Activated gamma-delta T cell (primary cell): ENCODE data around the gene NOL7.

ENCODE experiments used
- DNase-seq: peaks from one replicate; lab custom pipeline; 2025; lab: John Stamatoyannopoulos, UW
- total RNA-seq, 2 donors: gene quantifications; one replicate each; lab custom pipeline; 2026; lab: John Stamatoyannopoulos, UW

Gene NOL7
- total RNA-seq = 59.2 to 63.1 reads per million in 2 donors

DNA sequence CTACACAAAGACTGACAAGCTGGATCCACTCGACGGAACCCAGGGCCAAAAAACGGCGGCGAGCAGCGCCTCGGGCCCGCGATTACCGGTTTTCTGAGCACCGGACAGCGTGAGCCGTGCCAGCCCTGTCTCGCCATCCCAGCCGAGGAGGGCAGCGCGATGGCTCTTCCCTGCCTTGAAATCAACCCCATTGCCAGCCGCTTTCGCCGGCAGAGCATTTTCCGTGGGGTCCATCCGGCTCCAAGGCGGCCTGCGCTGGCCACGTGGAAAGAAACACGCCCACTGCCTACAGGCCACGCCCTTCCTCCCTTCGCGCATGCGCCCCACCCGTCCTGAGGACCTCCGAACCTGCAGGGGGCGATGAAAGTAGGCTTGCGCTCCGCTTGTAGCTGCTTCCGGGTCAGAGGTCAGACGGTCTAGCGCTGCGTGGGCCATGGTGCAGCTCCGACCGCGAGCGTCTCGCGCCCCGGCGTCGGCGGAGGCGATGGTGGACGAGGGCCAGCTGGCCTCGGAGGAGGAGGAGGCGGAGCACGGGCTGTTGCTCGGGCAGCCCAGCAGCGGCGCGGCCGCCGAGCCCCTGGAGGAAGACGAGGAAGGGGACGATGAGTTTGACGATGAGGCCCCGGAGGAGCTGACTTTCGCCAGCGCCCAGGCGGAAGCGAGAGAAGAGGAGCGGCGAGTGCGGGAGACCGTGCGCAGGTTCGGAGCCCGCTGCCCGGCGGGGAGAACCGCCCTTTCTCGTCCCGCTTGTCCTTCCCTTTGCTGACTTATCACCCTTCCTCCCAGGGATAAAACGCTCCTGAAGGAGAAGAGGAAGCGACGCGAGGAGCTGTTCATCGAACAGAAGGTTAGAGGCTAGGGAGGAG, at the start of gene NOL7:
Gene NOL7 (plus strand): TSS at position 410 of the 866 bp plus-strand sequence. CDS start 24 bp downstream, at position 434.
- DNase-seq = peak; percentile 89

DNA sequence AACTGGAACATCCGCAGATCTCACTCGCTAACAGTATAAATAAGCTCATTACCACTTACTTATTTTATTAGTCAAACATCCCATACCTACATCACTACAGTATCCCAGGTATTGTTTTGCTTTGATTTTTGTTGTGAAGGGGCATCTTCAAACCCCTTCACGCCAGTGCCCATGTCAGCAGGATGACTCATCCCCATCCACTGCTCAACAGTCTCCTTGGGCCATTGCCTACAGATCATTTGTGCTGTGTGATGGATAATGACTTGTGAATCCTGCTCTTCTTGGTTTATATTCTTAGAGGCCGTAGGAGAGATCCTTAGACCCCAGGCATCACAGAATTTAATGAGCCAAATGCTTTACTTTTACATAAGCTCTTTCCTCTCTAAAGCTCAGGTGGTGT, 49.2 kb upstream of the NOL7 start:
- no peak for DNase-seq

DNA sequence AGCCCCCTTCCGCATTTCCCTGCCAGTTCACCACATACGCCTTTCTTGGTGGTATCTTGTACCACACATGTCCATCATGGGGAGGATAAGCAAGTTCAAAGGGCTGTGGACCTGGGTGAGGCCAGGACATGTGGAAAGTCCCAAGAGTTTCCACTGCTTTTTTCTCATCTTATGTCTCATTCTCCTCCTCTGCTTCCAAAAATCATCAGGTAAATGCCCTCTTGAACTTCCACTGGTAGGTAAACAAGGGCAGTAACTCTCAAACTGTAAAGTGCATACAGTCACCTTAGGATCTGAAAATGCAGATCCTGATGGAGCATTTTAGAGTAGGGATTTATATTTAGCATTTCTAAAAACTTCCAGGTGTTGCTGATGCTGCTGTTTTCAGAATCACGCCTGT, 48.6 kb upstream of the NOL7 start:
- DNase-seq = no peak

DNA sequence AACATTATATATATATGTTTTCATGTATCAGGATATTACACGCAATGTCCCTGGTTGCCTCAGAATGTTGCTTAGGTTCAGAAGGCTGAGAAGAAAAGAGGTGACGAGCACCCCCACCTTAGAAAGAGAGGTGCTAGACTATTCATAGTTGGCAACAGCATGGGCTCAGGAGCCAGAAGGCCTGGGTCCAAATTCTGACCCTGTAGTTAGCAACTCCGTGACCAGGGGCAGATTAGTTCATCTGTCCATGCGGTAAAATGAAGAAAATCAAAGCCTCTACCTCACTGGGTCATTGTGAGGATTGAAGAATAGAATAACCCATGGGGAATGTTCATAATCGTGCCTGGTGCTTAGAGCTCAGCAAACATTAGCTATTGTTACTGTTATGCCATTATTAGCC, 46.2 kb upstream of the NOL7 start:
- DNase-seq = no peak

DNA sequence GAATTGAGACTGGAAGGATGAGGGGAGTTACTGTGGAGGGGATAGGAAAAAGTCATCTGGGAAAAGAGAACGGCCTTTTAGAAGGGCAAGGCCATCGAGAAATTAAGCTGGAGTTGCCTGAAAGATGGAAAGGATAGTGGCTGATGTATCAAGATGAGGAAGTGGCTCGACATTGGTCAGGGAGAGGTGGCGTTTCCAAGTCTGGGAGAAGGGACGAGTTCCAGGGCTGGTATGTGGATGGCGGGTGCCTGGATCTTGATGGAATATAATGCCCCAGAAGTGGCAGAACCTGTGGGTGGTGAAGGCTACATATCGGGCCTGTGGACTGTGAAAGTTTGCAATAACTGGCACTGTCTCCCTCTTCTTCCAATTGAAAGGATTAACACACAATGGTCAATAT, 42.9 kb upstream of the NOL7 start:
- no peak for DNase-seq

DNA sequence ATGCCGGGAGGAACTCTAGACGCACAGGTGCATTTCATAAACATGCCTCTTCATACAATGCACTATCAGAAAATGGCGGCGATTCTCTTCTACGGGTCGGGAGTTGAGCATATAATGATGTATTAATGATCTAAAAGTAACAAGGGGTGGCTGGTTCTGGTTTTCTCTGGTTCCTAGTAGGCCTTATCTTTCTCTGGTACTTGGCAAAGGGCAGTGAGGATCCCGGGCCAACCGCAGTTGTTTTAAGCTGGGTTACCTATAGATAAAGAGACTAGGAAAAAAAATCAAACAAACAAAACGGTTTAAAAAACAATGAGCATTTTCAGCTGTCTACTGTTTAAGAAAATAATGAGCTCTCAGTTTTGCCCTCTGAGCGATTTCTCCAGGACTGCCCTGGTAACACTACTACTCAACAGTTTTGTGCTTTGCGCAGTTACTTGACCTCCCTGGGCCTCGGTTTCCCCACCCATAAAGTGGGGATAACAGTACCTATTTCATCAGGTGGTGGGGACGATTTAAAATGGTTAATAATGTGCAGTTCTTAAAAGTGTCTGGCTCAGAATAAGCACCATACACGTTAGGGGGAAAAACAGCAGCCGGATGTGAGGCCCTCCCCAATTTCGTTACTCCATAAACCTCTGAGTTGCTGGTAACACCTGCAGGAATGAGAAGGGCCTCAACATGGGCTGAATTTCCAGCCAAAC, 42.0 kb upstream of the NOL7 start:
- no peak for DNase-seq

DNA sequence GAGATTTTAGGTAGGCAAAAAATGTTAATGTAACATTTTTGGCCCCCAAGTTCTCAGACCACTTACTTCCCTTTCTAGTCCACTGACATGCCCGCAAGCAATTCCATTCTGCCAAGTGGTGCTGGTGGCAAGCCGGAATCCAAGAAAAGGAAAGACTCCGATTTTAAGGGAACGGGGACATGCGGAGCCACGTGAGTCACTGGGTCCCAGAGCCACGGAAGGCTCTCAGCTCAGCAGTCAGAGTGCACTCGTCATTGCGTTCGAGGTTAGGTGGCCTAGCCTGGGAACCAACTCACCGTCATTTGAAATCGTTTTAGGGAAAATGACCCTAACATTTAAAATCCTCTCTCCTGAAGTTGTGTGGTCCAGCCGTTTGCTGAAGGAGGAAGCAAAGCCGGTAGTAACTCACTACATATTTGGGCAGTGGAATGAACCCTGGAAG, 41.4 kb upstream of the NOL7 start:
- DNase-seq = no peak

DNA sequence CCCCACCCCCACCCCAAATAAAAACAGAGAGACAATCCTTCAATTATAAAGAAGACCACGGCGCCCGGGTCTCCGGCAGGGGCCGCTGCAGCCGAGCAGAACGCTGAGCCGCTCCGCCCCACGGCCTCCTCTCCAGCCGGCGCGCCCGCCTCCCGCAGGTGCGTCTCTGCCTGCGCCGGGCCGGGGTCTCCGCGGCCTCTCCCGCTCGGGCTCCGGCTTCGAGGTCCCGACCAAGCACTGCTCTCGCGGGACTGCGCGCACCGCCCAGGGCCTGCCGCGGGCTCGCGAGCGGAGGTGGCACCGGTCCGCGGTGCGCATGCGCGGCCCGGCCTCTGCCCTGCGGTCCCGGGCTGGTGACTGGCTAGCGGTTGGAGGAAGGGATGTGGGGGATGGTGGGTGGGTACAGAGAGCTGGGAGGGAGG, 41.0 kb upstream of the NOL7 start:
- peak; percentile 87 for DNase-seq

DNA sequence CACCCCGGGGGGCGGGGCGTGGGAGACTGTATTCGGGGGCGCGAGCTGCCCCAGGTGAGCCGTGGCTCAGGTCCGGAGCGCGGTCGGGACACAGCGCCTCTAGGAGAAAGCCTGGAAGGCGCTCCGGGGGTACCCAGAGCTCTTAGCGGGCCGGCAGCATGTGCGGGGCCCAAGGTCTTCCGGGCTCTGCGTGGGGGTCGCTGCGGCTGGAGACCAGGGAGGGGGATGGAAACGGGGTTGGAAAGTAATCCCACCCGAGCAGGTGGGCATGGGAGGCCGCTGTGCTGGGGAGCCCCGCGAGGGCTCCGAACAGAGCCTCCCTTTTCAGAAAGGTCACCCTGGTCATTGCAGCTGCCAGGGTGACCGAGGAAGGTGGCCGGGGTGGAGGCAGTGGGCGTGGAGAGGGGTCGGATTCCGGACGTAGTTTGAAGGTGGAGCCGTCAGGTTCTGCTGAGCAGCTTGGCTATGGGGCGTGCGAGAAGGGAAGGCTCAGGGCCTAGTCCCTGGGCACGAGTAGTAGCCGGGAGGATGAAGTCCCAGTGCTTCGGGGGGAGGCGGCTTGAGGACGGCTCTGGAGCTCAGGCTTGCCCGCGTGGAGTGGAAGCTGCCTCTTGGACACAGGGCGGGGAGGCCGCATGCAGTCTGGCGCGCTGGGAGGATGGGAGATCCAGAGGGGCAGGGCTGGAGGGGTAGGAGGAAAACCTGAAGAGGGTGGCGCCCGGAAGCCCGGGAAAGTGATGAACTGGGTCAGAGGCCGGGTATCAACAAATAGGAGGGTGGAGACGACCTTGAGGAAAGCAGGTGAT, 40.4 kb upstream of the NOL7 start, which contains the start of gene SIRT5:
Gene SIRT5 (plus strand): TSS at position 31 of the 806 bp plus-strand sequence. CDS start 9,510 bp downstream, outside the sequence.
- peak; percentile 47 for DNase-seq

DNA sequence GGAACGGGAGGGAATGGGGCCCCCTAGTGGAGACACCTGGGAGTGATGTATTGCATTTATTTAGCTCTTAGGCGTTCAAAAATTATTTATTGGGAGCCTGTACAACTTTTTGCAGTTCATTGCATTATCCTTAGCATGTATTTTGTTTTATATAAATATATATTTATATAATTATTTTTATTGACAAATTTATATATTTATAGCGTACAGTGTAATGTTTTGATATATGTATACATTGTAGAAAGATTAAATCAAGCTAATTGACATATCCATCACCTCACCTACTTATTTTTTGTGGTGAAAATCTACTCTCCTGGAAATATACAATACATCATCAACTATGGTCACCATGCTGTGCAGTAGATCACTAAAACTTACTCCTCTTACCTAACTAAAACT, 39.8 kb upstream of the NOL7 start:
- no peak for DNase-seq

DNA sequence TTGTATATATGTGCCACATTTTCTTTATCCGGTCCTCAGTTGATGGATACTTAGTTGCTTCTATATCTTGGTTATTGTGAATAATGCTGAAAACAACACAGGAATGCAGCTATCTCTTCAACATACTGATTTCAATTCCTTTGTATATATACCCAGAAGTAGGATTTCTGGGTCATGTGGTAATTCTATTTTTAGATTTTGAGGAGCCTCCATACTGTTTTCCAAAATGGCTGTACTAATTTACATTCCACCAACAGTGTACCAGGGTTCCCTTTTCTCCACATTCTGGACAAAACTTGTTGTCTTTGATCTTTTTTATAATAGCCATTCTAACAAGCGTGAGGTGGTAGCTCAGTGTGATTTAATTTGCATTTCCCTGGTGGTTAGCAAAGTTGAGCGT, 39.1 kb upstream of the NOL7 start:
- no peak for DNase-seq

DNA sequence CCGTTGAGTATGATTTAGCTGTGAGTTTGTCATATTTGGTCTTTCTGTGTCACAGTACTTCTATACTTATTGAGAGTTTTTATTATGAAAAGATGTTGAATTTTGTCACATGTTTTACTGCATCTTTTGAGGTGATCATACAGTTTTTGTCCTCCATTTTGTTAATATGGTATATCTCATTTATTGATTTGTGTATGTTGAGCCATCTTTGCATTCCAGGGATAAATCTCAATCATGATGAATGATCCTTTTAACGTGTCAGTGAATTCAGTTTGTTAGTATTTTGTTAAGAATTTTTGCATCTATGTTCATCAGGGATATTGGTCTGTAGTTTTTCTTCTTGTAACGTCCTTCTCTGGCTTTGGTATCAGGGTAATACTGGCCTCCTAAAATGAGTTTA, 37.2 kb upstream of the NOL7 start:
- no peak for DNase-seq

DNA sequence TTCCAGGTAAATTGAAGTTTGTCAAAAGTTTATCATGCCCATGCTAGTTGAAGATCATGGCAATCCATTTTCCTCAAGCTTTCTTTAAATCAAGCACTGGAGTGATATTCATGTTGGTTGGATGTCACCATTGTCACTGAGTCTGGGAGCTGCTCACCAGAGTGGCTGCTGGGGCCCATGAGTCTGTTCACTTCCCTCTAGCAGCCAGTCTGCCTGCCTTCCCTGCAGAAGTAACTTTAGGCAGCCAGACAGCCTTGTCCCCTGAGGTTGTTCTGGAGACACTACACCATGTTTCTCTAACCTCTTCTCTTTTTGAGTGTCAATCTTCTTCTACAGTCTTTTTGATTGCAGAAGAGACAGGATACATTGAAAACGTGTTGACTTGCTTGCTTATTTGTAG, 35.2 kb upstream of the NOL7 start:
- DNase-seq = no peak

DNA sequence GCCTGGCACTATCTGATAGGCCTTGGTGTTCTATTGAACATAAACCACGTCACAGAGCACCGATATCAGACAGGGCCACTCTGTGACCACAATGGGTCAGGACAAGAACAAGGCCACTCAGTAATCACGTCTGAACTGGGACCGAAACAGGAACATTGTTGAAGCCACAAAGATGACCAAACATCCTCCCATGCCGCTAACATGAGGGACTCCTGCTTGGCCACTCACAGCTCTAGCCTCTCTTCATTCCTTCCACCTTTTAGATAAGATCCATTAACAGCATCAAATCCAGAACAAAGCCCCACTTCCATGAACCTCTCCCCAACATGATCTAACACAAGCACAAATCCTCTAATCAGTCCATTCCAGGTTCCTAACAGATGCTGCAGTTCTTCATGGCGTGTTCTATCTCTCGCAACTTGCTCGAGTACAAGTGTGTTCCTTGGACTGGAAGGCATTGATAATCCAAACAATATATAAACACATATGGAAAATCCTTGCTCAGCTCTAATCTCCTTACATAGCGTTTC, 33.4 kb upstream of the NOL7 start:
- DNase-seq = no peak

DNA sequence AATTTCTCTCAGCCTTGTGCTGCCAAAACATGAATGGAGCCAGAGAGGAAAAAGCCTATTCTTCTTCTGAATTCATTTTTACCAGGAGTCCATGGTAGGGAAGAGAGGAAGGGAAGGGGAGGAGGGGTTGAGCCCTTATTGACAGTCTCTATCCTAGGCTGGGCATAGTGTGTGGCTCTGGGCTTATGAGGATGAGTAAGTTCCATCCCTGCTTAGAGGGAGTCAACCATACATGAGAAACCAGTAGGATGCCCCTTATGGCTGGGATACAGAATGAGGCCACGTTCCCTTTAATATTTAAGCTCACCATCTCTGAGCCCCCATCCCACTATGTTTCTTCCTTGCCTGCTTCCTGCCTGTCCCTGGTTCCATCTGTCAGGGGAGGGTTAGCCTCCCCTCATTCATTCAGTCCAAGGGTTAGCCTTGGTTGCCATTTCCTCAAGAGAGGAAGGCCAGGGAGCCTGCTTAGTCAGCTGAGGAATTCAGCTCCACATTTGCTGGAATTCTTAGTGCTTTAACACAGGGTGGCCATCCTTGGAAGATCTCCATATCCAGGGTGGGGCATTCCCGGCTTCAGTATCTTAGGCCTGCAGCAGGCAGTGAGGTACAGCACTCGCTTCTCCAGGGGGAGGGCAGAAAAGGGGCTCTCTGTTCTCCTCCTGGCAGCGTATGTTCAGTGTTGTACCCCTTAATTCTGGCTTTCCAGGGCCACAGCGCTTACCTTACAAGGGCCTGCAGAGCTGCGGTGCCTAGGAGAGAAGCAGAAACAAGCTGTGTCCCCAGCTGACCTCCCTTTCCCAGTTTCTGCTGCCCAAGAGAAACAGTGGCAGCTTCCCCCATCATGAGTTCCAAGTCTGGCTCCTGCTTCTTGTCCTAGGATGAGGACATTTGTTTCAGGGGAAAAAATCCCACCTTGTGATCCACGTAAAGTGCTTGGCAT, 28.3 kb upstream of the NOL7 start:
- DNase-seq = no peak

DNA sequence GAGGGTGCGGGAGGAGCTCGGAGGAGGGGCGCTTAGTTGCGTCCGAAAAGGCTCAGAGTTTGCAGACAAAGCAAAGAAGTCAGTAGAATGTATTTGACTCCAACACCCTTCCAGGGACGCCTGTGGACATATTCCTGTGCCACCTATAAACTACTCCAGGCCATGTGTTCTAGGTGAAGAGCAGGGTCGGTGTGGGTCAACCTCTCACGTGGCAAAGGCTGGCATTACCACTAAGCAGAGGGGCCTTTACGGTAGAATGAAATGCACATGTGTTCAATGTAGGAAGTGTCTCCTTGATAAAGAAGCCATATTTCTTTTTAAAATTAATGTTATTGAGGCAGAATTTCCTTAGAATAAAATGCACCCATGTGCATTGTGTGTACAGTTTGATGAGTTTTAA, 25.3 kb upstream of the NOL7 start:
- DNase-seq = no peak

DNA sequence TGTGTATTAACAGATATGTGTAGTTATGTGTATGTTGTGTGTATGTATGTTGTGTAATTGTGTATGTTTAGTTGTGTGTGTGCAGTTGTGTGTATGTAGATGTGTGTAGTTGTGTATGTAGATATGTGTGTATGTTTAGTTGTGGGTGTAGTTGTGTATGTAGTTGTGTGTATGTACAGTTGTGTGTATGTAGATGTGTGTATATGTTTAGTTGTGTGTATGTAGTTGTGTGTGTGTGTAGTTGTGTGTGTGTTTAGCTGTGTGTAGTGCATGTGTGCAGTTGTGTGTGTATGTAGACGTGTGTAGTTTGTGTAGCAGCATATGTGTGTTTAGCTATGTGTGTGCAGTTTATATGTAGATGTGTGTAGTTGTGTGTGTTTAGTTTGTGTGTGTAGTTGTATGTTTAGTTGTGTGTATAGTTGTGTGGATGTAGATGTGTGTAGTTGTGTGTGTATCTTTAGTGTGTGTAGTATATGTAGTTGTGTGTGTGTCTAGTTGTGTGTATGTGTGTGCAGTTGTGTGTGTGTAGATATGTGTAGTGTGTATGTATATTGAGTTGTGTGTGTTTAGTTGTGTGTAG, 24.5 kb upstream of the NOL7 start:
- no peak for DNase-seq

DNA sequence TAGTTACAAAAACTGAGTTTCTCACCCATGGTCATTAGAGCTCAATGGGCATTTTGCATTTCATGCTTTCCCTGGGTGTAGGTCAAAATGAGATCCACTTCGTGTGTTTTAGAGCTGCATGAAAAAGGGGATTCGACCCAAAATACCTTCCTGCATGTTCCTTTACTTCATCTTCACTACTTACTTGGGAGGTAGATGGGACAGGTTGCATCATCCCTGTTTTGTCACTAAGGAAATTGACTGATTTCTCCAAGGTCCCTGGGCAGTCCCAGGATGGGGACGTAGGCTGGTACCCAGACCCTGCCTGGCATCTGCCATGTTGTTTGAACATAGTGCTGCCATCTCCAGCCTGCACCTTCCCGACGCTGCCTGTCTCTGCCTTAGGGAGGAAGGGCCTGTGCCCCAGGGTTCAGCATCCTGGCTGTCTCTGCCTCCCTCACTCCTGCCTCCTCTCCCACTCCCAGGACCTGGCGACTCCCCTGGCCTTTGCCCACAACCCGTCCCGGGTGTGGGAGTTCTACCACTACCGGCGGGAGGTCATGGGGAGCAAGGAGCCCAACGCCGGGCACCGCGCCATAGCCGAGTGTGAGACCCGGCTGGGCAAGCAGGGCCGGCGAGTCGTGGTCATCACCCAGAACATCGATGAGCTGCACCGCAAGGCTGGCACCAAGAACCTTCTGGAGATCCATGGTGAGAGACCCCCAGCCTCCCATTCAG, 23.8 kb upstream of the NOL7 start:
- no peak for DNase-seq

DNA sequence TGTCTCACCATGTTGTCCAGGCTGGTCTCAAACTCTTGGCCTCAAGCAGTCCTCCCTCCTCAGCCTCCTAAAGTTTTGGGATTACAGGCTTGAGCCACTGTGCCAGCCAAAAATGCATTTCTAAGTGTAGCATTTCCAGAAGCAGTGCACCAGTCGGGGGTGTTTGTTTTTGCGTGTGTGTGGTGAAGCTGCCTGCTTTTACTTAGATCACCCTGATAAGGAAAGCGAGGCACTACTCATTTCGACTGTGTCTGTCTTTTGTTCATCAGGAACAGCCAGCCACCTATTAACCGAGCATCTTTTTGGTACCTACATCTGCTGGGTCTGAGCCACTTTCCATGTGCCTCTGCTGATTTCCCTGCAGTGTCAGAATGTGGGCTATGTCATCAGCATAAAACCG, 22.0 kb upstream of the NOL7 start:
- no peak for DNase-seq

DNA sequence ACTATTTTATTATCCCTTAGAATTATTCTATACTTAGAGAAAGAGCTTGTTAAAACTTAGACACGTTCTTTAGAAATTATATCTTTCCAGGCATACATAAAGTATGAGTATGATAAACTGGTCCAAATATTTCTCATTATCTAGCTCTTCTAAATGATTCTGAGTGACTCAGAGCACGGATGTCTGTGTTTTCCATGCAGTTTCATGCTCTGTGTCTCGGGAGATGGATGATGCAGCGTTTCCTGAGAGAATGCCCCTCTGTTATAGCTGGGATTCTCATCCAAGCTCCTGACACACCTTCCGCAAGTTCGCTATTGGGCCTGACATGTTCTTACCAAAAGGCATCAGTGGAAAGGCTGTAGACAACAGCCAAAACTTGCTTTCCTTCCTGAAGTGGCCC, 21.4 kb upstream of the NOL7 start:
- no peak for DNase-seq
